GM23338 (cell line): ENCODE measurements around the gene PDZD7. TPM values are rescaled to one million over a fixed set of nuclear protein-coding genes. Genes with fewer than 3 reads are reported as not detected.
A peak's percentile ranks its signal among the peaks of the same experiment; 100 is the strongest.

Experiments used
- ATAC-seq: fragments of 200-7000 bp; cut with Tn5 transposase; 3 replicates; pipeline ENCODE4 v1.9.1; 2020
- DNase-seq: peaks from one replicate; pipeline ENCODE4 v3.0.0-alpha.2; 2015; ENCODE audit warnings: low spot score
- H2AFZ ChIP-seq: fragments of 200-600 bp; sonication (generic); 2 replicates; pipeline ENCODE4 v1.8.0; 2016; ENCODE audit warnings: antibody characterized with exemption, mild to moderate bottlenecking, moderate library complexity
- H3F3A ChIP-seq: fragments of 200-600 bp; sonication (generic); replicated peaks from 2 replicates; pipeline ENCODE4 v1.8.0; 2017; ENCODE audit warnings: antibody characterized with exemption, mixed run types, low read depth
- H3K27ac ChIP-seq: fragments of 200-600 bp; sonication (generic); 2 replicates; pipeline ENCODE4 v1.6.1; 2016; ENCODE audit warnings: low read depth
- H3K27me3 ChIP-seq: fragments of 200-600 bp; sonication (generic); 2 replicates; pipeline ENCODE4 v1.8.0; 2016; ENCODE audit warnings: mild to moderate bottlenecking, mixed run types, moderate library complexity; ENCODE audit not compliant: insufficient read depth
- H3K36me3 ChIP-seq: fragments of 200-600 bp; sonication (generic); 2 replicates; pipeline ENCODE4 v1.8.0; 2016; ENCODE audit warnings: mild to moderate bottlenecking; ENCODE audit not compliant: insufficient read depth
- H3K4me1 ChIP-seq: fragments of 200-600 bp; sonication (generic); 2 replicates; pipeline ENCODE4 v1.8.0; 2016; ENCODE audit warnings: mild to moderate bottlenecking, moderate library complexity; ENCODE audit not compliant: insufficient read depth
- H3K4me2 ChIP-seq: fragments of 200-600 bp; sonication (generic); 2 replicates; pipeline ENCODE4 v1.7.1; 2017; ENCODE audit warnings: mixed run types
- H3K4me3 ChIP-seq: fragments of 200-600 bp; sonication (generic); 2 replicates; pipeline ENCODE4 v1.6.1; 2016; ENCODE audit warnings: mixed run types
- H3K79me2 ChIP-seq: fragments of 200-600 bp; sonication (generic); replicated peaks from 2 replicates; pipeline ENCODE4 v1.8.0; 2017; ENCODE audit warnings: mild to moderate bottlenecking; ENCODE audit not compliant: insufficient read depth
- H3K9me2 ChIP-seq: fragments of 200-600 bp; sonication (generic); 2 replicates; pipeline ENCODE4 v1.8.0; 2017; ENCODE audit not compliant: insufficient read depth
- H4K20me1 ChIP-seq: fragments of 200-600 bp; sonication (generic); replicated peaks from 2 replicates; pipeline ENCODE4 v1.8.0; 2017; ENCODE audit warnings: mild to moderate bottlenecking; ENCODE audit not compliant: insufficient read depth
- H3K27ac Mint-ChIP-seq: 2 replicates; pipeline ENCODE4 v1.8.0; 2020; ENCODE audit warnings: inconsistent platforms, mild to moderate bottlenecking, moderate library complexity, mixed read lengths
- H3K27me3 Mint-ChIP-seq: 3 replicates; pipeline ENCODE4 v1.8.0; 2022; ENCODE audit warnings: low read depth, mild to moderate bottlenecking, moderate library complexity, mixed read lengths, inconsistent platforms; ENCODE audit not compliant: insufficient read depth, poor library complexity
- H3K36me3 Mint-ChIP-seq: 3 replicates; pipeline ENCODE4 v1.8.0; 2021; ENCODE audit warnings: low read depth, mild to moderate bottlenecking, inconsistent platforms, moderate library complexity, mixed read lengths
- H3K4me1 Mint-ChIP-seq: 3 replicates; pipeline ENCODE4 v1.8.0; 2020; ENCODE audit warnings: mild to moderate bottlenecking, inconsistent platforms, mixed read lengths
- H3K4me3 Mint-ChIP-seq: 3 replicates; pipeline ENCODE4 v1.8.0; 2021; ENCODE audit warnings: moderate library complexity, mild to moderate bottlenecking, inconsistent platforms, mixed read lengths
- H3K9me3 Mint-ChIP-seq: 3 replicates; pipeline ENCODE4 v1.8.0; 2020; ENCODE audit warnings: moderate library complexity, mild to moderate bottlenecking, inconsistent platforms, mixed read lengths
- CREB1 ChIP-seq: fragments of 250-450 bp; sonication (Bioruptor Pico); IDR thresholded peaks from 2 replicates; pipeline ENCODE4 v1.5.0; 2020; ENCODE audit warnings: low read depth, mild to moderate bottlenecking, moderate library complexity
- CTCF ChIP-seq, 2 experiments: fragments of 200-600 bp in 1 of 2; sonication (generic) in 1 of 2; conservative IDR thresholded peaks; 2 replicates each; pipeline versions ENCODE4 v1.5.1 to v1.6.1; 2016 to 2017; ENCODE audit warnings: antibody characterized with exemption in 2 of 2, low read depth in 2 of 2, mild to moderate bottlenecking in 2 of 2, moderate library complexity in 1 of 2
- ETS1 ChIP-seq: IDR thresholded peaks from 2 replicates; pipeline ENCODE4 v1.6.1; 2016; ENCODE audit warnings: antibody characterized with exemption
- EZH2 ChIP-seq: fragments of 200-600 bp; sonication (generic); IDR thresholded peaks from one replicate; pipeline ENCODE4 v1.8.0; 2017; ENCODE audit warnings: antibody characterized with exemption, mild to moderate bottlenecking, low read depth; ENCODE audit not compliant: unreplicated experiment
- EZH2phosphoT487 ChIP-seq: fragments of 200-600 bp; sonication (generic); IDR thresholded peaks from one replicate; pipeline ENCODE4 v1.8.1; 2018; ENCODE audit warnings: antibody characterized with exemption; ENCODE audit not compliant: unreplicated experiment
- JUNB ChIP-seq: IDR thresholded peaks from one replicate; pipeline ENCODE4 v1.6.1; 2016; ENCODE audit warnings: antibody characterized with exemption; ENCODE audit not compliant: unreplicated experiment
- NANOG ChIP-seq: IDR thresholded peaks from 2 replicates; pipeline ENCODE4 v1.6.1; 2016; ENCODE audit warnings: antibody characterized with exemption, borderline replicate concordance
- POLR2AphosphoS5 ChIP-seq: IDR thresholded peaks from 2 replicates; pipeline ENCODE4 v1.6.1; 2016; ENCODE audit warnings: antibody characterized with exemption, low read depth
- REST ChIP-seq: IDR thresholded peaks from one replicate; pipeline ENCODE4 v1.6.1; 2018; ENCODE audit warnings: antibody characterized with exemption; ENCODE audit not compliant: unreplicated experiment
- STAT1 ChIP-seq: IDR thresholded peaks from one replicate; pipeline ENCODE4 v1.6.1; 2016; ENCODE audit warnings: antibody characterized with exemption; ENCODE audit not compliant: unreplicated experiment
- ZNF114 ChIP-seq: fragments of 250-450 bp; sonication (Bioruptor Pico); IDR thresholded peaks from 2 replicates; pipeline ENCODE4 v1.5.0; 2020; ENCODE audit warnings: mild to moderate bottlenecking, moderate library complexity
- ZNF331 ChIP-seq: fragments of 250-450 bp; sonication (Bioruptor Pico); IDR thresholded peaks from 2 replicates; pipeline ENCODE4 v1.5.0; 2020; ENCODE audit warnings: low read depth, mild to moderate bottlenecking, moderate library complexity
- polyA plus RNA-seq: library from polyadenylated mRNA; unstranded; fragments of >200 nt; fragmentation: Nextera tagmentation; extraction: Ambion mirVana; gene quantifications from 2 replicates; pipeline ENCODE4 v1.2.1, GENCODE V29; 2016
- total RNA-seq: library from RNA; depleted of rRNA; stranded (reverse); fragments of >200 nt; shearing (Covaris generic); gene quantifications from 2 replicates; pipeline ENCODE4 v1.2.3, GENCODE V29; 2014

Gene PDZD7
- total and polyA plus RNA-seq, 2 experiments from 2014 or later = 1.7 to 2.3 TPM

- TF ChIP-seq CTCF (conservative IDR thresholded peaks at IDR 0.05; ENCODE audit: low read depth in 2 of 2) (no peak), EZH2phosphoT487 (no peak), ETS1 (no peak), POLR2AphosphoS5 (no peak), EZH2 (no peak)
Measured at GRCh38 chr10:100999742-101000126, 31.2 kb downstream of the PDZD7 start, which contains the start of gene LZTS2 (continued).

GRCh38 chr10:100998991-100999741, 31.8 kb downstream of the PDZD7 start:
- Mint-ChIP-seq H3K4me1 (peaks cover 38% of the 10 kb centered on the region), H3K27me3 (peaks cover 25% of the 10 kb centered on the region), H3K4me3 (peak overlapping the region; percentile 76), H3K9me3 (no peaks in the 10 kb centered on the region; the same call in 2 of the 3 replicates), H3K27ac (peak overlapping the region; percentile 71), H3K36me3 (peaks cover 27% of the 10 kb centered on the region)
- peaks cover 25% of the 10 kb centered on the region for H3F3A ChIP-seq
- peak overlapping the region; percentile 97 for H3K4me2 ChIP-seq
- ATAC-seq (peak; percentile 11), DNase-seq (peak; percentile 76)
- H3K79me2 ChIP-seq = peaks cover 22% of the 10 kb centered on the region
- H3K27ac ChIP-seq = no peak overlapping the region
- peaks cover 4% of the 10 kb centered on the region; the same call in 1 of the 2 replicates for H3K36me3 ChIP-seq
- H3K4me1 ChIP-seq = peaks cover 36% of the 10 kb centered on the region
- no peaks in the 10 kb centered on the region for H4K20me1 ChIP-seq
- no peaks in the 10 kb centered on the region for H3K27me3 ChIP-seq
- no peaks in the 10 kb centered on the region for H3K9me2 ChIP-seq
- peak overlapping the region; percentile 90 for H3K4me3 ChIP-seq
- peak overlapping the region; percentile 52; the same call in 1 of the 2 replicates for H2AFZ ChIP-seq
- 0 out of 2 replicates have a peak, but pooled peaks have one; percentile 4 for TF ChIP-seq CREB1 (CRISPR knock-in tag)
- no peak for TF ChIP-seq JUNB
- no peak for TF ChIP-seq ZNF331 (CRISPR knock-in tag)
- peak; percentile 39 for TF ChIP-seq POLR2AphosphoS5
- TF ChIP-seq REST = no peak
- no peak for TF ChIP-seq EZH2phosphoT487
- TF ChIP-seq ZNF114 (CRISPR knock-in tag) = no peak
- TF ChIP-seq NANOG = no peak
- TF ChIP-seq EZH2 = peak; percentile 28
- no peak for TF ChIP-seq STAT1
- no peak for TF ChIP-seq ETS1
